K562 (cell line): ENCODE measurements around the gene MARK4. TPM values are rescaled to one million over a fixed set of nuclear protein-coding genes. Genes with fewer than 3 reads are reported as not detected.

Experiments used
- CREM ChIP-seq: IDR thresholded peaks from 2 replicates; pipeline ENCODE4 v1.6.1; 2014; ENCODE audit warnings: antibody characterized with exemption, low read depth
- CTCFL ChIP-seq: IDR thresholded peaks from 2 replicates; pipeline ENCODE4 v1.6.1; 2011; ENCODE audit warnings: borderline replicate concordance, low read depth, mild to moderate bottlenecking, moderate library complexity, low read length; ENCODE audit not compliant: insufficient read depth, poor library complexity, severe bottlenecking
- DMBX1 ChIP-seq: fragments of 250-450 bp; sonication (Bioruptor Pico); IDR thresholded peaks from 2 replicates; pipeline ENCODE4 v1.8.0; 2022; ENCODE audit warnings: inconsistent platforms, mild to moderate bottlenecking, moderate library complexity, borderline replicate concordance
- FUS ChIP-seq: fragments of 200-400 bp; formaldehyde crosslinking; optimal IDR thresholded peaks from 2 replicates; pipeline ENCODE3; 2017; ENCODE audit warnings: low read depth, low read length
- GABPB1 ChIP-seq: sonication (generic); formaldehyde crosslinking; IDR thresholded peaks from 2 replicates; pipeline ENCODE4 v1.8.0; 2022; ENCODE audit warnings: mild to moderate bottlenecking, missing genetic modification reagents
- ID3 ChIP-seq, 2 experiments: fragments of 250-450 bp in 1 of 2; fragments of 450-650 bp in 1 of 2; sonication (Bioruptor Pico) in 1 of 2; IDR thresholded peaks; 2 replicates each; pipeline versions ENCODE4 v1.6.1 to v1.8.0; 2016 to 2021; ENCODE audit warnings: mild to moderate bottlenecking in 2 of 2, moderate library complexity in 2 of 2, missing compliant biosample characterization in 1 of 2, missing genetic modification characterization in 1 of 2
- KAT2B ChIP-seq: IDR thresholded peaks from one replicate; pipeline ENCODE4 v1.6.1; 2012; ENCODE audit warnings: low read depth, mild to moderate bottlenecking, control low read depth, inconsistent platforms, low read length, moderate library complexity
- KDM5B ChIP-seq: fragments of 200-600 bp; sonication (generic); IDR thresholded peaks from 2 replicates; pipeline ENCODE4 v1.6.1; 2012; ENCODE audit warnings: low read depth, mild to moderate bottlenecking, moderate library complexity, low read length, control low read depth, inconsistent platforms; ENCODE audit not compliant: insufficient replicate concordance
- MAZ ChIP-seq, 2 experiments: fragments of 450-650 bp in 1 of 2; sonication (generic) in 1 of 2; formaldehyde crosslinking; IDR thresholded peaks in 1 of 2; conservative IDR thresholded peaks in 1 of 2; 2 replicates each; pipeline versions ENCODE4 v1.4.0 to v1.5.0; 2020; ENCODE audit warnings: mild to moderate bottlenecking in 1 of 2, missing genetic modification reagents in 1 of 2
- MXI1 ChIP-seq: IDR thresholded peaks from 2 replicates; pipeline ENCODE4 v1.6.1; 2011; ENCODE audit warnings: low read depth, mild to moderate bottlenecking, improper control_type of control experiment, low read length
- PHF20 ChIP-seq: fragments of 450-650 bp; IDR thresholded peaks from 2 replicates; pipeline ENCODE4 v1.6.1; 2018; ENCODE audit not compliant: partially characterized antibody
- RBM25 ChIP-seq: fragments of 200-400 bp; formaldehyde crosslinking; IDR thresholded peaks from 2 replicates; pipeline ENCODE4 v1.6.1; 2018; ENCODE audit warnings: low read length, low read depth, moderate library complexity; ENCODE audit not compliant: severe bottlenecking
- SNAPC5 ChIP-seq: fragments of 250-450 bp; sonication (Bioruptor Pico); IDR thresholded peaks from 2 replicates; pipeline ENCODE4 v1.8.0; 2021; ENCODE audit warnings: moderate library complexity, mild to moderate bottlenecking, inconsistent platforms
- THRB ChIP-seq: fragments of 450-650 bp; formaldehyde crosslinking; conservative IDR thresholded peaks from 2 replicates; pipeline ENCODE4 v1.4.0; 2022; ENCODE audit warnings: mild to moderate bottlenecking, missing genetic modification characterization
- ZNF134 ChIP-seq: fragments of 250-450 bp; sonication (Bioruptor Pico); conservative IDR thresholded peaks from 2 replicates; pipeline ENCODE4 v1.4.0; 2020
- ZNF253 ChIP-seq: fragments of 250-450 bp; sonication (Bioruptor Pico); conservative IDR thresholded peaks from 2 replicates; pipeline ENCODE4 v1.6.1; 2021; ENCODE audit warnings: mild to moderate bottlenecking
- ZNF507 ChIP-seq: conservative IDR thresholded peaks from 2 replicates; pipeline ENCODE4 v1.6.1; 2017; ENCODE audit warnings: missing genetic modification characterization, missing compliant biosample characterization
- ZNF518B ChIP-seq: fragments of 250-450 bp; sonication (Bioruptor Pico); IDR thresholded peaks from 2 replicates; pipeline ENCODE4 v1.5.0; 2021; ENCODE audit warnings: mild to moderate bottlenecking, moderate library complexity
- polyA plus RNA-seq, 8 experiments: library from polyadenylated mRNA; depleted of rRNA in 4 of 8; stranded (reverse) in 5 of 8; unstranded in 3 of 8; fragments of >200 nt; fragmentation: Nextera tagmentation in 2 of 8; fragmentation: Illumina TruSeq in 1 of 8; extraction: Ambion mirVana in 2 of 8; extraction: Trizol in 1 of 8; gene quantifications; 2 replicates each; pipeline versions ENCODE4 v1.2.1 to v1.2.3, GENCODE V29; 2011 to 2014; ENCODE audit warnings: inconsistent platforms in 1 of 8, missing spikeins in 1 of 8
- total RNA-seq, 7 experiments: library from RNA; depleted of rRNA in 6 of 7; stranded (reverse); fragments of >200 nt in 6 of 7; fragmentation: Illumina TruSeq in 2 of 7; extraction: Trizol in 2 of 7; gene quantifications; 2 replicates each; pipeline versions ENCODE4 v1.2.1 to v1.2.3, GENCODE V29; 2011 to 2021; ENCODE audit warnings: low replicate concordance in 1 of 7

MARK4 gene
- total and polyA plus RNA-seq, 9 of the 15 experiments (the other 6 are each of a cell fraction or from before 2014, with no cell fraction given) = 0.52 to 29.4 (median 8.6) TPM

GRCh38 chr19:45346449-45346848, 95.4 kb downstream of the MARK4 start (continued):
- TF ChIP-seq ZNF507 (no peak), GABPB1 (CRISPR knock-in tag) (peak; percentile 38; the same call in 1 of the 2 replicates), ZNF518B (CRISPR knock-in tag) (no peak), MXI1 (no peak), SNAPC5 (CRISPR knock-in tag) (no peak), FUS (no peak), ZNF134 (CRISPR knock-in tag) (no peak), PHF20 (no peak), ZNF253 (CRISPR knock-in tag) (no peak), MAZ (CRISPR knock-in tag; conservative IDR thresholded peaks at IDR 0.05 in 1 of 2, IDR thresholded peaks at IDR 0.05 in 1 of 2) (no peak), KAT2B (no peak), CREM (no peak), ID3 (CRISPR knock-in tag; IDR thresholded peaks at IDR 0.05) (no peak), ID3 (tag; IDR thresholded peaks at IDR 0.05) (no peak), RBM25 (no peak), THRB (no peak), DMBX1 (CRISPR knock-in tag) (no peak), CTCFL (peak; percentile 59), KDM5B (no peak)
